Stimulated activated CD4-positive, alpha-beta T cell treated with anti-CD3 and anti-CD28 coated beads, Interleukin-15, amount 100 ng/mL, for 24 hours (primary cell): ENCODE data around the gene RUFY4.

Experiments used
- DNase-seq: peaks from one replicate; pipeline ENCODE4 v3.0.0-alpha.2; 2020

RUFY4 gene

GRCh38 chr2:218063896-218064295 is 5.2 kb upstream of the RUFY4 start:
- no peak for DNase-seq

- DNase-seq: no peak
Observed at GRCh38 chr2:218065239-218066006, 3.6 kb upstream of the RUFY4 start.

- DNase-seq: no peak
Observed at GRCh38 chr2:218066926-218067515, 2.0 kb upstream of the RUFY4 start.

- DNase-seq: no peak
Observed at GRCh38 chr2:218067523-218067922, 1.5 kb upstream of the RUFY4 start.

- DNase-seq: no peak
Observed at GRCh38 chr2:218069606-218070300, 700 bp downstream of the RUFY4 start.

- no peak for DNase-seq
Observed at GRCh38 chr2:218070587-218070986, 1.5 kb downstream of the RUFY4 start.

- DNase-seq: no peak
Observed at GRCh38 chr2:218071218-218071937, 2.3 kb downstream of the RUFY4 start.

- DNase-seq: no peak
Observed at GRCh38 chr2:218072002-218072401, 2.9 kb downstream of the RUFY4 start.

- no peak for DNase-seq
Observed at GRCh38 chr2:218072478-218073024, 3.5 kb downstream of the RUFY4 start.

- DNase-seq: no peak
Observed at GRCh38 chr2:218073185-218073584, 4.1 kb downstream of the RUFY4 start.

GRCh38 chr2:218074031-218074430 is 5.0 kb downstream of the RUFY4 start:
- peak; percentile 51 for DNase-seq

GRCh38 chr2:218075975-218076811 is 7.1 kb downstream of the RUFY4 start:
- no peak for DNase-seq

- no peak for DNase-seq
Observed at GRCh38 chr2:218077464-218078216, 8.6 kb downstream of the RUFY4 start.

- no peak for DNase-seq
Observed at GRCh38 chr2:218079943-218080913, 11.2 kb downstream of the RUFY4 start.

- no peak for DNase-seq
Observed at GRCh38 chr2:218081063-218081462, 12.0 kb downstream of the RUFY4 start.

- DNase-seq: no peak
Observed at GRCh38 chr2:218081695-218082094, 12.6 kb downstream of the RUFY4 start.

GRCh38 chr2:218082586-218083351 is 13.7 kb downstream of the RUFY4 start:
- DNase-seq: no peak

- no peak for DNase-seq
Observed at GRCh38 chr2:218083352-218083676, 14.3 kb downstream of the RUFY4 start.

- no peak for DNase-seq
Observed at GRCh38 chr2:218086478-218086877, 17.4 kb downstream of the RUFY4 start.
